CD4-positive, alpha-beta T cell treated with Interleukin-2 at 100 ng/mL for 4 hours (primary cell): Measurements from ENCODE around the gene CDHR5.
A peak's percentile ranks its signal among the peaks of the same experiment; 100 is the strongest.
"Not testable (repeated sequence)": the region's sequence is repeated elsewhere in the genome, so short reads cannot be mapped to it uniquely, and the experiment has no call there.

ENCODE experiments used
- DNase-seq: peaks from one replicate; pipeline ENCODE4 v3.0.0-alpha.2; 2020; ENCODE audit warnings: low spot score

The CDHR5 gene

GRCh38 chr11:624705-625635 is at the start of gene CDHR5:
CDHR5 (minus strand) TSS chr11:624955; CDS start chr11:624902, 53 bp downstream.
- no peak for DNase-seq

GRCh38 chr11:674406-674805 is 49.7 kb upstream of the CDHR5 start:
- DNase-seq = no peak

GRCh38 chr11:673866-674265 is 49.1 kb upstream of the CDHR5 start:
- no peak for DNase-seq

GRCh38 chr11:665704-666281 is 41.0 kb upstream of the CDHR5 start:
- DNase-seq = no peak

GRCh38 chr11:665062-665703 is 40.4 kb upstream of the CDHR5 start:
- DNase-seq = no peak

- DNase-seq = peak; percentile 32
Observed at GRCh38 chr11:662689-663274, 38.0 kb upstream of the CDHR5 start.

GRCh38 chr11:660681-661444 is 36.1 kb upstream of the CDHR5 start:
- DNase-seq = no peak

- no peak for DNase-seq
Observed at GRCh38 chr11:660281-660680, 35.5 kb upstream of the CDHR5 start.

GRCh38 chr11:659532-660085 is 34.9 kb upstream of the CDHR5 start:
- no peak for DNase-seq

- no peak for DNase-seq
Observed at GRCh38 chr11:657691-658126, 33.0 kb upstream of the CDHR5 start.

GRCh38 chr11:656866-657265 is 32.1 kb upstream of the CDHR5 start:
- no peak for DNase-seq

GRCh38 chr11:656426-656825 is 31.7 kb upstream of the CDHR5 start:
- no peak for DNase-seq

- DNase-seq = no peak
Observed at GRCh38 chr11:655036-655726, 30.4 kb upstream of the CDHR5 start.

- DNase-seq = not testable (repeated sequence)
Observed at GRCh38 chr11:654444-654843, 29.7 kb upstream of the CDHR5 start.

GRCh38 chr11:653837-654236 is 29.1 kb upstream of the CDHR5 start:
- no peak for DNase-seq

- not testable (repeated sequence) for DNase-seq
Observed at GRCh38 chr11:653136-653535, 28.4 kb upstream of the CDHR5 start.

GRCh38 chr11:650482-650881 is 25.7 kb upstream of the CDHR5 start:
- DNase-seq = no peak

- not testable (repeated sequence) for DNase-seq
Observed at GRCh38 chr11:647672-648158, 23.0 kb upstream of the CDHR5 start.

- DNase-seq = no peak
Observed at GRCh38 chr11:646214-646613, 21.5 kb upstream of the CDHR5 start.

GRCh38 chr11:645536-645935 is 20.8 kb upstream of the CDHR5 start:
- no peak for DNase-seq
